Erythroblast (primary cell): ENCODE results near the gene TRMT61A.

Source experiments
- GATA1 ChIP-seq: IDR thresholded peaks from 2 replicates; pipeline ENCODE4 v1.6.1; 2011; ENCODE audit warnings: low read depth, mild to moderate bottlenecking, control low read depth, low read length, moderate library complexity
- POLR2A ChIP-seq: IDR thresholded peaks from 2 replicates; pipeline ENCODE4 v1.6.1; 2011; ENCODE audit warnings: mild to moderate bottlenecking, low read length

DNA sequence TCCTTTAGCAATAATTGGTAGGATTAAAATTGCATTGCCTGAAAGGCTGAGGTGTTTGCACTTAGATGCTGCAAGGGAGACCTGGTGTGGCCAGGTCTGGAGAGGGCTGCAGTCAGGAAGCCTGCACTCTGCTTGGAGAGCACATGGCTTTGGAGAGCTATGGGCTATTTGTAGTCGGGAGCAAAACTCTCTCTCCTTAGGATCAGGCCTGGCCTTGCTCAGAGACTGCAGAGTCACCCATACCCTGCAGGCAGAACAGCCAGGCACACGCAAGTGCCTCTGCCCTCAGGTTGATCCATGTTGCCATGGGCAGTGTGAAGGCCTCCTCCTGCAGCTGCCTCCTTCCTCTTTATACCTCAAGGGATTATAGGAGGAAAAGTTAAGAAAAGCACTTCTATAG is 33.1 kb upstream of the TRMT61A start:
- TF ChIP-seq POLR2A (no peak), GATA1 (no peak)
